GM21526 (cell line): Measurements from ENCODE around the gene TAS1R2.

Experiments
- ATAC-seq: cut with Tn5 transposase; IDR thresholded peaks from one replicate; pipeline ENCODE4 v1.9.1; 2021; ENCODE audit warnings: moderate library complexity; ENCODE audit not compliant: unreplicated experiment, low FRiP score

The TAS1R2 gene

GRCh38 chr1:18884727-18885126, 25.3 kb upstream of the TAS1R2 start:
- no peak for ATAC-seq

- no peak for ATAC-seq
These were observed 24.9 kb upstream of the TAS1R2 start for GRCh38 chr1:18884419-18884717.

- ATAC-seq: no peak
These were observed 24.4 kb upstream of the TAS1R2 start for GRCh38 chr1:18883636-18884418.

GRCh38 chr1:18883079-18883478, 23.6 kb upstream of the TAS1R2 start:
- ATAC-seq: no peak

- ATAC-seq: no peak
These were observed 23.0 kb upstream of the TAS1R2 start for GRCh38 chr1:18882486-18882885.

- no peak for ATAC-seq
These were observed 22.4 kb upstream of the TAS1R2 start for GRCh38 chr1:18881642-18882431.

GRCh38 chr1:18881164-18881563, 21.7 kb upstream of the TAS1R2 start:
- ATAC-seq: no peak

GRCh38 chr1:18880585-18880984, 21.1 kb upstream of the TAS1R2 start:
- no peak for ATAC-seq

- no peak for ATAC-seq
These were observed 20.4 kb upstream of the TAS1R2 start for GRCh38 chr1:18879791-18880309.

GRCh38 chr1:18879215-18879790, 19.8 kb upstream of the TAS1R2 start:
- ATAC-seq: no peak

GRCh38 chr1:18878538-18879214, 19.2 kb upstream of the TAS1R2 start:
- no peak for ATAC-seq

GRCh38 chr1:18877282-18877681, 17.8 kb upstream of the TAS1R2 start:
- no peak for ATAC-seq

GRCh38 chr1:18876210-18876609, 16.8 kb upstream of the TAS1R2 start:
- ATAC-seq: no peak

GRCh38 chr1:18875796-18876128, 16.3 kb upstream of the TAS1R2 start:
- ATAC-seq: no peak

GRCh38 chr1:18875107-18875795, 15.8 kb upstream of the TAS1R2 start:
- ATAC-seq: no peak

- no peak for ATAC-seq
These were observed 15.1 kb upstream of the TAS1R2 start for GRCh38 chr1:18874600-18874999.

- ATAC-seq: no peak
These were observed 14.6 kb upstream of the TAS1R2 start for GRCh38 chr1:18874036-18874435.

GRCh38 chr1:18872071-18872611, 12.7 kb upstream of the TAS1R2 start:
- no peak for ATAC-seq

- no peak for ATAC-seq
These were observed 12.1 kb upstream of the TAS1R2 start for GRCh38 chr1:18871401-18872070.

- no peak for ATAC-seq
These were observed 11.5 kb upstream of the TAS1R2 start for GRCh38 chr1:18870957-18871356.
